ENCODE results near the gene ZNF609.

DNA sequence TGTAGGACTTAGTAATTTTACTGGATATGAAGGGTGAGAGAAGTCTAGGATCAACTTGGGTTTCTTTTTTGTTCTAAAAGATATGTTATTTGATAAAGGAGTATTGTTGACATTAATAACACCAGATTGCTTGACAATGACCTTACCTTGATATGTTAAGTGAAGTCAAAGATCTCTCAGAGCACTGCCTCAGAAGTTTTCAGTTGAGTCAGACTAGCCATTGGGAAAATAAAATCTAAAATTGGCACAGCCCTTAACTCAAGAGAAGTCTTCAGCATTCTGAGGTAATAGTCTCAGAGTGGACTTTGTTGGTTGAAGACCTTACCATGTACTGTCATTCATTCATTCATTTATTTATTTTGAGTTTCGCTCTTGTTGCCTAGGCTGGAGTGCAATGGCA is 22.4 kb upstream of the ZNF609 start:
- TF ChIP-seq ZNF24 (IDR thresholded peaks at IDR 0.05) (no peak), CEBPB (IDR thresholded peaks at IDR 0.05; ENCODE audit: borderline replicate concordance in 1 of 2, low read depth in 2 of 2, low read length in 2 of 2) (no peak), TCF7 (IDR thresholded peaks at IDR 0.05; ENCODE audit: borderline replicate concordance) (no peak), SP1 (IDR thresholded peaks at IDR 0.05; ENCODE audit: low read depth, low read length) (no peak), KDM1A (IDR thresholded peaks at IDR 0.05; ENCODE audit: borderline replicate concordance) (no peak)
- TF ChIP-seq, protein P1, sequence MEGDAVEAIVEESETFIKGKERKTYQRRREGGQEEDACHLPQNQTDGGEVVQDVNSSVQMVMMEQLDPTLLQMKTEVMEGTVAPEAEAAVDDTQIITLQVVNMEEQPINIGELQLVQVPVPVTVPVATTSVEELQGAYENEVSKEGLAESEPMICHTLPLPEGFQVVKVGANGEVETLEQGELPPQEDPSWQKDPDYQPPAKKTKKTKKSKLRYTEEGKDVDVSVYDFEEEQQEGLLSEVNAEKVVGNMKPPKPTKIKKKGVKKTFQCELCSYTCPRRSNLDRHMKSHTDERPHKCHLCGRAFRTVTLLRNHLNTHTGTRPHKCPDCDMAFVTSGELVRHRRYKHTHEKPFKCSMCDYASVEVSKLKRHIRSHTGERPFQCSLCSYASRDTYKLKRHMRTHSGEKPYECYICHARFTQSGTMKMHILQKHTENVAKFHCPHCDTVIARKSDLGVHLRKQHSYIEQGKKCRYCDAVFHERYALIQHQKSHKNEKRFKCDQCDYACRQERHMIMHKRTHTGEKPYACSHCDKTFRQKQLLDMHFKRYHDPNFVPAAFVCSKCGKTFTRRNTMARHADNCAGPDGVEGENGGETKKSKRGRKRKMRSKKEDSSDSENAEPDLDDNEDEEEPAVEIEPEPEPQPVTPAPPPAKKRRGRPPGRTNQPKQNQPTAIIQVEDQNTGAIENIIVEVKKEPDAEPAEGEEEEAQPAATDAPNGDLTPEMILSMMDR (IDR thresholded peaks at IDR 0.05 in 2 of 3, conservative IDR thresholded peaks at IDR 0.05 in 1 of 3; ENCODE audit: control insufficient read depth in 2 of 3, extremely low read depth in 1 of 3, insufficient read depth in 1 of 3, low read depth in 3 of 3, low read length in 3 of 3): no peak
- TF ChIP-seq, protein P2, sequence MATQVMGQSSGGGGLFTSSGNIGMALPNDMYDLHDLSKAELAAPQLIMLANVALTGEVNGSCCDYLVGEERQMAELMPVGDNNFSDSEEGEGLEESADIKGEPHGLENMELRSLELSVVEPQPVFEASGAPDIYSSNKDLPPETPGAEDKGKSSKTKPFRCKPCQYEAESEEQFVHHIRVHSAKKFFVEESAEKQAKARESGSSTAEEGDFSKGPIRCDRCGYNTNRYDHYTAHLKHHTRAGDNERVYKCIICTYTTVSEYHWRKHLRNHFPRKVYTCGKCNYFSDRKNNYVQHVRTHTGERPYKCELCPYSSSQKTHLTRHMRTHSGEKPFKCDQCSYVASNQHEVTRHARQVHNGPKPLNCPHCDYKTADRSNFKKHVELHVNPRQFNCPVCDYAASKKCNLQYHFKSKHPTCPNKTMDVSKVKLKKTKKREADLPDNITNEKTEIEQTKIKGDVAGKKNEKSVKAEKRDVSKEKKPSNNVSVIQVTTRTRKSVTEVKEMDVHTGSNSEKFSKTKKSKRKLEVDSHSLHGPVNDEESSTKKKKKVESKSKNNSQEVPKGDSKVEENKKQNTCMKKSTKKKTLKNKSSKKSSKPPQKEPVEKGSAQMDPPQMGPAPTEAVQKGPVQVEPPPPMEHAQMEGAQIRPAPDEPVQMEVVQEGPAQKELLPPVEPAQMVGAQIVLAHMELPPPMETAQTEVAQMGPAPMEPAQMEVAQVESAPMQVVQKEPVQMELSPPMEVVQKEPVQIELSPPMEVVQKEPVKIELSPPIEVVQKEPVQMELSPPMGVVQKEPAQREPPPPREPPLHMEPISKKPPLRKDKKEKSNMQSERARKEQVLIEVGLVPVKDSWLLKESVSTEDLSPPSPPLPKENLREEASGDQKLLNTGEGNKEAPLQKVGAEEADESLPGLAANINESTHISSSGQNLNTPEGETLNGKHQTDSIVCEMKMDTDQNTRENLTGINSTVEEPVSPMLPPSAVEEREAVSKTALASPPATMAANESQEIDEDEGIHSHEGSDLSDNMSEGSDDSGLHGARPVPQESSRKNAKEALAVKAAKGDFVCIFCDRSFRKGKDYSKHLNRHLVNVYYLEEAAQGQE (IDR thresholded peaks at IDR 0.05; ENCODE audit: low read depth, low read length): no peak
- TF ChIP-seq, protein P3, sequence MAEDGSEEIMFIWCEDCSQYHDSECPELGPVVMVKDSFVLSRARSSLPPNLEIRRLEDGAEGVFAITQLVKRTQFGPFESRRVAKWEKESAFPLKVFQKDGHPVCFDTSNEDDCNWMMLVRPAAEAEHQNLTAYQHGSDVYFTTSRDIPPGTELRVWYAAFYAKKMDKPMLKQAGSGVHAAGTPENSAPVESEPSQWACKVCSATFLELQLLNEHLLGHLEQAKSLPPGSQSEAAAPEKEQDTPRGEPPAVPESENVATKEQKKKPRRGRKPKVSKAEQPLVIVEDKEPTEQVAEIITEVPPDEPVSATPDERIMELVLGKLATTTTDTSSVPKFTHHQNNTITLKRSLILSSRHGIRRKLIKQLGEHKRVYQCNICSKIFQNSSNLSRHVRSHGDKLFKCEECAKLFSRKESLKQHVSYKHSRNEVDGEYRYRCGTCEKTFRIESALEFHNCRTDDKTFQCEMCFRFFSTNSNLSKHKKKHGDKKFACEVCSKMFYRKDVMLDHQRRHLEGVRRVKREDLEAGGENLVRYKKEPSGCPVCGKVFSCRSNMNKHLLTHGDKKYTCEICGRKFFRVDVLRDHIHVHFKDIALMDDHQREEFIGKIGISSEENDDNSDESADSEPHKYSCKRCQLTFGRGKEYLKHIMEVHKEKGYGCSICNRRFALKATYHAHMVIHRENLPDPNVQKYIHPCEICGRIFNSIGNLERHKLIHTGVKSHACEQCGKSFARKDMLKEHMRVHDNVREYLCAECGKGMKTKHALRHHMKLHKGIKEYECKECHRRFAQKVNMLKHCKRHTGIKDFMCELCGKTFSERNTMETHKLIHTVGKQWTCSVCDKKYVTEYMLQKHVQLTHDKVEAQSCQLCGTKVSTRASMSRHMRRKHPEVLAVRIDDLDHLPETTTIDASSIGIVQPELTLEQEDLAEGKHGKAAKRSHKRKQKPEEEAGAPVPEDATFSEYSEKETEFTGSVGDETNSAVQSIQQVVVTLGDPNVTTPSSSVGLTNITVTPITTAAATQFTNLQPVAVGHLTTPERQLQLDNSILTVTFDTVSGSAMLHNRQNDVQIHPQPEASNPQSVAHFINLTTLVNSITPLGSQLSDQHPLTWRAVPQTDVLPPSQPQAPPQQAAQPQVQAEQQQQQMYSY (CRISPR knock-in tag; IDR thresholded peaks at IDR 0.05): no peak
